CD4-positive, alpha-beta T cell treated with Interferon gamma for 1 hour (primary cell): ENCODE results near the gene FBXL16.
A peak's percentile ranks its signal among the peaks of the same experiment; 100 is the strongest.
"Not testable (repeated sequence)": the region's sequence is repeated elsewhere in the genome, so short reads cannot be mapped to it uniquely, and the experiment has no call there.

Source experiments
- DNase-seq: peaks from one replicate; pipeline ENCODE4 v3.0.0-alpha.2; 2020

FBXL16 gene

DNA sequence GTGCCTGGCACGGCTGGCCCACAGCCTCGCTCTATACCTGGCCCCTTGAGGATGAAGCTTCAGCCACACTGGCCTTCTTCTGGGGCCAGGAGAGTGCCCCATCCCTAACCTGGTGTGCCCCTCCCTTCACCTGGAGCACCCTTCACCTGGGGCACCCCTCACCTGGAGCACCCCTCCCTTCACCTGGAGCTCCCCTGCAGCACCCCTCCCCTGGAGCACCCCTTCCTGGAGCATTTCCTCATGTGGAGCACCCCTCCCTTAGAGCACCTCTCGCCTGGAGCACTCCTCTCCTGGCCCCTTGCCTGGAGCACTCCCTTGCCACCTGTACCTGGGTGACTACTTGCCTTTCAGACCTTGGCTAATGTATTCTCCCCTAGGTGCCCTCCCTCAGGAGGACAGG, 2.4 kb upstream of the FBXL16 start:
- DNase-seq, result no peak

DNA sequence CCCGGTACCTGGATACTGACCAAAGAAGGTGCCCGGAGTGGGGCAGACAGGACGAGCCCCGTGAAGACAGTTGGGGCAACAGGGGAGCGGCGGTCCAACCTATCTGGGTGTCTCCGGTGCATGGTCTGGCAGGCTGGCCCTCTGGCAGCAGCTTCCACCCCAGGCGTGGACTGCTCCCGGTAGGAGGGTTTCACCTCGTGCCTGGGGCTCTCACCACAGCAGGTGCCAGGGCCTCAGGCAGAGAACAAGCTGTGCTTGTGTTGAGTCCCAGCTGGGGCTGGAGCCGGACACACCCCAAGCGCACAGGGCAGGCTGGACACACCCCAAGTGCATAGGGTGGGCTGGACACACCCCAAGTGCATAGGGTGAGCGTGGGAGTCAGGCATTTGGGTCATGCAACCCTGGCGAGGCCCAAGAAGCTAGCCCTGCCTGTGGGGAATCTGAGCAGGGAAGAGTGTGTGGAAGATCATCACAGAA, 1.5 kb upstream of the FBXL16 start:
- DNase-seq, result no peak

DNA sequence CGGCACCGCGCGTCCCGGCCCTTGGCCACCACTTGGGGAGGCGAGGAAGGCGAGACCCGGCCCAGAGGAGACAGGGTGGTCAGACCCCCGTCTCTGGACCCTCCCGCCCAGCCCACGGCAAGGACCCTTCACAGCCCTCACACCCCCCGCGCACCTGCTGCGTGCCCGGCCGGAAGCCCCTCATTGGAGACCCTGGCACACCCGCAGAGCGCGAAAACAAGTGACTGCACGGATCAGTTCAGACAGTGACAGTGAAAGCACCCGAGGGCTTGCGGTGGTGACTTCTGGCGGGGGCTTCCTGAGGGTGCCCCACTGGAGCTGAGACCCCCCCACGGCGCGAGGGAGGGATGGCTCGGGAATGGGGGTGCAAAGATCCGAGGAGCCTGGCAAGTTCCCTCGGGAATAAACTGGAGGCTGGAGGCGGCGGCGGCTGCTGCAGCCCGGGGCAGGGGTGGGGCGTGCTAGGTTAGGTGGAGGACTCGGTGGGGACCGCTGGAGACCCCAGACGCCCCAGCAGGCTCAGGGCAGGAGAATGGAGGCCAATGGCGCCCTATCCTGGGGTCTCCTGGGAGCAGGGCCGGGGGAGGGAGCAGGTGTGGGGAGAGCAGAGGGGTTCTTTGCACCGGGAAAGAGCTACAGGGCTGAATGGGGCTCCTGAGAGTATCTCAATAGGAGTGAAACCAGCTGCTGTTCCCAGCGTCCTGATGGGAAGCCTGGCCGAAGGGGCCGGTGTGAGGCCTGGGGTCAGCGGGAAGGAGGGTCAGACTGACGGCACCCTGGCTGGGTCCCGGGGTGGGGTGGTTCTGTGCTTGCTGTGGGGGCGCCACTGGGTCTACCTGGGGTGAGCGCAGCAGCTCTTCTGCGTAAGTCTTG, 824 bp upstream of the FBXL16 start:
- DNase-seq, result no peak

DNA sequence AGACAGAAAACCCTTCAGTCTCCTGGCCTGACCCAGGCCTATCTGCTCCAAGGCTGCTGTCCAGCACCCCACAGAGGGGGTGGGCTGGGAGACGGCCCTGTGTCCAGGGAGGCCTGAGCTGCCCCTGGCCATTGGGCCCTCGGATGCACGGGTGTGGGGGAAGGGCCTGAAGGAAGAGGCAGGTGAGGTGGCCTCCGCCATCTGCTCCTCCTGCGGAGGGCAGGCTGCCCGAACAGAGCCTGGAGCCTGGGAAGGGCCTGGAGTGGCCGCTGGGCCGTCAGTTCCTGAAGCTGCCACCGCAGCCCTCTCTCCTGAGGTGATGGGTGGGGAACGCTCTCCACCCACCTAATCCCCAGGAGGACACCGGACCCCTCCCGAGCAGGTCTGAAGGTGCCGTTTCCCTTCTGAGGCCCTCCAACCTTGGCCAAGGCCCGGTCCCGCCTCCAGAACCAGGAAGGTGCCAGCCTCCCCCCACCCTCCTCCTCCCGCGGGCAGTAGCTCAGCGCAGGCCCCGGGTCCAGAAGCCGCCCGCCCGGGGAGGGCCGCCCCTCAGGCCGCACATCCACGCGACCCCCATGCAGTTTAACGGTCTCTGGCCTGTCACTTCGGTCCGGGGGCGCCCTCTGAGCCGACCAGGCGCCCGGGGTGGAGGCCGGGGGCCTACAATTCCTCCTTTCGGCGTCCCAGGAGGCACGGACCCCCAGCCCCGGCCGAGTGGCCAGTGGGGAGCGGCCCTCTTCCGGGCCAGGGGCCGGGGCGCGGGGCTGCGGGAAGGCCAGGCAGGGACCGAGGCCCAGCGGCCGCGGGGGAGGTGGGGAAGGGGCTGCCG, 835 bp downstream of the FBXL16 start:
- no peak for DNase-seq

DNA sequence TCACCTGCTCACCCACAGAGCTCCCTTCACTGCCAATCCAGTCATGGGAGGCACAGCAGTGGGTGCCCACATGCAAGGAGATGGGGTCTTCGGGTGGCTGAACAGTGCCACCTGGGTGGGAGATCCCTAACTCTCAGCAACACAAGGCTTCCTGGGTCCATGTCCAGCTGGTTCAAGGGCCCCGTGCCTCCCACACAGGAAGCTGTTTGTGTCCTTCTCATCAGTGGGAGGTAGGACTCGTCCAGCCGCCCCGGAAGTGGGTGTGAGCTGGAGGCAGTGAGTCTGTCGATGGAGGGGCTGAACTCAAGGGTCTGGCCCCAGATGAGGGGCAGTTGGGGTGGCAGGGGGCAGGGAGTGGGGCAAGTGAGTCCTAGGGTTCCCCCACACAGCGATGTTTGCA, 1.6 kb downstream of the FBXL16 start:
- no peak for DNase-seq

DNA sequence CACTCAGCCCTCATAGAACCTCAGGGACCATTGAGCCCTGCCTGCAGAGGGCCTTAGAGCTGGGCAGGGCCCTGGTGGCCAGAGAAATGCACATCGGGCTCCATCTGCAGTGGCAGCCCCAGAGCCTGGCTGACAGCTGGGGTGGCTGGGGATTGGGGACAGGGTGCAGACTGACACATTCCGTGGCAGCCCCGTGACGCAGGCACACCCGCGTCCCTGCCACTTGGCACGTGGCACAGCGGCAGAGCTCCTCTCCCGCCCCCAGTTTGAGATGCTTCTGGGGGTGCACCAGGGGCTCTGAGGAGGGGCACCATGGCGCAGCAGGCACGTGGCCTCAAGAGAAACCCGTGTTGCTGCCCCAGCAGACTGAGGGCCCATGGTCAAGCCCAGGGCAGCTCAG, 2.2 kb downstream of the FBXL16 start:
- no peak for DNase-seq

DNA sequence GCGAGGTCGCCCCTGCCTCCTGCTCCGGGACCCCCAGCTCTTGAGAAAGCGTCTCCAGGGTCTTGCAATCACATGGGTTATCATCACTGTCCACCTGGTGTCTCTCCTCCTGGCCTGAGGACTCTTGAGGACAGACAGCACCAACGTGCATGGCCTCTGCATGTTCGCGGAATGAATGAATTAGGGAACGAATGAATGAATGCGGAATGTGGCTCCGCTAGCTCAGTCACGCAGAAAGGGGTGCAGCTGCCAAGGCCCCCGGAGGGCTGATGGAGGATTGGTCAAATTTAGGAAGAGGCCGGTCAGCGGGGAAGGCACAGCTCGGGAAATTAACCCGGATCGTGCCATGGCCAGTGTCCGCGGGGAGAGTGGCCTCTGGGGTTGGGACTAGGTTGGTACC, 3.3 kb downstream of the FBXL16 start:
- DNase-seq, result no peak

DNA sequence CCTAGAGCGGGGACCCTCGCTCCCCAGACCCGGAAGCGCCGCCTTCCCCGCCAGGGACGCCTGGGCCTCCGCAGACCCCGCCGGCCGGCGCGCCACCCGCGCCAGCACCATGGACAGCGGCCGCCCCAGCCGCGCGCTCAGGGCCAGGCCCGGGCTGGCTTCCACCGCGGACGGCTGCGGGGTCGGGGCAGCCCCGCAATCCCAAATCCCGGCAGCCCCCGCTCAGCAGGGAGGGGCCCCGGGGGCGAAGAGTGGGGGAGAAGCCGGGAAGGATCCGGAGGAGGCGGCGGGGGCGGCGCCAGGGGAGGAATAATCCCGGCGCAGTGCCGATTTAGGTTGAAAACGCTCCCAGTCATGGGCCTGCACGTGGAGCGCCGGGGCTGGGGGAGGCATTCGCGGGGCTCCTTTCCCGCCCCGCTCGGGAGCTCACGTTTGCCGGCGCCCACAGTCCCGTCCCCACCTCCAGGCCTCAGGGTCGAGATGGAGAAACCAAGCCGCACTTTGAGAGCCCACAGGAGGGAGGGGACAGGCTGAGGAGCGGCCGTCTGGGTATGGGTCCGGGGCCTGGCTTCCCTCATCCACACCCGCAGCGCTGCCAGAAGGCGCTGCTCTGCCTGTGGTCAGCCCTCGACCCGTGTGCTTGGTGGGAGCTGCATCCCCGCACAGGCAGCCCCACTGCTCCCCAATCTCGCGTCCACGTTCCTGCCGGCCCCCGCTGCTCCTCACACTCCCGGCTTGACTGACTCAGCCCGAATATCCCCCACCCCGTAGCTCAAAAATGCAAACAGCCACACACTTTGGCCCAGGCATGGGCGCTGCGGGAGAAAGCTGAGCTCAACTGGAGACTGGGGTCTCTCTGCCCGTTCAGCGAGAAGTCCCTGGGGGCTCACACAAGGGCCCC, 4.7 kb downstream of the FBXL16 start:
- DNase-seq, result peak; percentile 12

DNA sequence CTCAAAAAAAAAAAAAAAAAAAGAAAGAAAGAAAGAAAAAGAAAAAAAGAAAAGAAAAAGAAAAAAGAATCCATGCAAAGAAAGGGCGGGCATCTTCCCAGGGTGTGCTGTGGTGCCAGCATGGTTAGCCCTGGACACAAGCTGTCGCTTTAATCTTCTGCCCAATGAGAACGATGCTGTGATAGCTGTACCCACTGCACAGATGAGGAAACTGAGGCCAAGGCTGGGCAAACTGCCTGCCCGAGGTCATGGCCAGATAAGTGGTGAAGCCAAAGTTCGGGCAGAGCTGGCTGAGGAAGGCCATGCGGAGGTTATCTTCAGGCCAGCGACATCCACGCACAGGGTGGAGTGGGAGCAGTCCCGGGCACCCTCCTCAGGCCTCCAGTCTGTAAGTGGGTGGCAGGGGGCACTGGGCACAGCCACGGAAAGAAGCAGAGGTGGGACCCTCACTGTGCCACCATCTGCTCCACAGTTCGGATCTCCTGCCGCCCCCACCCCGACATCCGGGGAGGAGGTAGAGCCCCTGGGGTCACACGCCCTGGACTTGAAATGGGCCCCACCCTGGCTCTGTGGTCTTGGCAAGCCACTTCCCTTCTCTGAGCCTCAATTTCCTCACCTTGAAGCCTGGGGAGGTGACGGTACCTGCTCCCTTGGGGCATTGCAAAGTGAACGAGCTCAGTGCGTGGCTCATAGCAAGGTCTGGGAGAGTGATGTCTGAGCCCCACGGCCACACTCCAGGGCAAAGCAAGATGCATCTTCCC, 6.5 kb downstream of the FBXL16 start:
- DNase-seq, result no peak

DNA sequence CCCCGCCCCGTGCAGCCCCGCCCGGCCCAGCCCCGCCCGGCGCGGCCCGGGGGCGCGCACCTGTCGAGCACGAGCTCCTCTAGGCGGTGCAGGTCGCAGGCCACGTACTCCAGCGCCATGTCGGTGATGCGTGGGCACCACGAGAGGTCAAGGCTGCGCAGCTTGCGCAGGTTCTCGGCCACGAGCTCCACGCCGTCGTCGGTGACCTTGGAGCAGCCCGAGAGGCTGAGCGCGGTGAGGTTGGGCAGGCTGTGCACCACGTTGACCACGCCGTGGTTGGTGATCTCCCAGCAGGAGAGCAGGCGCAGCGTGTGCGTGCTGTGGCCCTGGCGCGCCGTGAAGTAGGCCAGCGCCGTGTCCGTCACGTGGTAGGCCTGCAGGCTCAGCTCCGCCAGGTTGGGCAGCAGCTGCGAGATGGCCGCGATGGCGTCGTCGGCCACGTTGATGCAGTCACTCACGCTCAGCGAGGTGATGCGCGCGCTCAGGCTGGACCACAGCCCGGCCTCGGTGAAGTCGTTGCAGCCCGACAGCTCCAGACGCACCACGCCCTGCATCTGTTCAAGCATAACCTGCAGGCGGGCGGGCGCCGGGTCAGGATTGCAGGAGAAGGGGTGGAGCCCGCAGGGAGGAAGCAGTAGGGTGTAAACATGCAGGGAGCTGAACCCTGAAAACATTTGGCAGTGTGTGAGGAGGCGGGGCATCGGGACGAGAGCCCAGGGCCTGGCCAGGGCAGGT, 10.1 kb downstream of the FBXL16 start:
- peak; percentile 50 for DNase-seq

DNA sequence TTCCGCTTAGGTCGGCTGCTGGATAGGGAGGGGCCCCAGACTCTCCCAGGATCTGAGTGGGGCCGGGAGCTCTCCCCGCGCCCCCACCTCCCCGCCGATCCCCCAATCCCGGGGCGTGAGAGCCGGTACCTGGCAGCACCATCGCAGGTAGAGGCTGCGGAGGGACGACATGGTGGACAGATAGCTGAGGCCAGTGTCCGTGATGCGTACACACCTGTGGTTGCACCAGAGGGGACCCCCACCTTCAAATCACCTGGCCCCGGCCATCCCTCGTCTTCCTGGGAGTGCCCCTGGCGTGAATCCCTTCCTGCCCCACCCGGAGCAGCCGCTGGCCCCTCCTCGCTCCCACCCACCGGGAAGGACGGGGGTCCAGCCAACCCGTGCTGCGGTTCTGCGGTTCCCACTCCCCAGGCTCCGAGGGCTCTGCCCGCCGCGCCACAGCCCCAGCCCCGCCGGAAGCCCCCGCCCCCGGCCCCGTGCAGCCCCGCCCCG, 10.7 kb downstream of the FBXL16 start:
- DNase-seq, result no peak

DNA sequence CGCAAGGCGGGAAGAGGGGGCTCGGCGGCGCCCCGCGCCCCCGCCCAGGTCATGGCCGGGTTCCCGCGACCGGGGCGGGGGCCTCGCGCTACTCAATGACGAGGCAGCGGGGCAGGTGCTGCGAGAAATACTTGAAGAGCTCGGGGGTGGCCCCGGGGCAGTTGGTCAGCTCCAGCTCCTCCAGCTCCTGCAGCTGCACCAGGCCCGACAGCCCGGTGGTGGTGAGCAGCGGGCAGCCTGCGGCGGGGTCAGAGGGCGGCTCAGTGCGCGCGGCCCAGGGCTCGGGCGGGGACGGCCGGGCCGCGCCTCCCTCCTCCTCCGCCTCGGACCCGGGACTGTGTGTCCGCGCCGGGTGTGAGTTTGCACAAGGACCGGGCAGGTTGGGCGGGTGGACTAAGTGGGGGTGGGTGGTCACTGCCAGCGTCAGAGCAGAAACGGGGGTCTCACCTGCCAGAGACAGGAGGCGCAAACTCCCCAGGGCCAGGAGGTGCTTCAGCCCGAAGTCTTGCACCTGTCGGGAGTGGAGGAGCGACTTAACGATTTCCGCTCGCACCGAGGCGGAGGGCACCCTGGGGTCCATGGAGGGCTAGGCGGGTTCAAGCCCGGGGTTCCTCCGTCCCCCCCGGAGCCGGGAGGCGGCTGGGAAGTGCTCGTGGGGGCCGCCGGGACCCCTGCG, 11.3 kb downstream of the FBXL16 start:
- DNase-seq, result no peak

DNA sequence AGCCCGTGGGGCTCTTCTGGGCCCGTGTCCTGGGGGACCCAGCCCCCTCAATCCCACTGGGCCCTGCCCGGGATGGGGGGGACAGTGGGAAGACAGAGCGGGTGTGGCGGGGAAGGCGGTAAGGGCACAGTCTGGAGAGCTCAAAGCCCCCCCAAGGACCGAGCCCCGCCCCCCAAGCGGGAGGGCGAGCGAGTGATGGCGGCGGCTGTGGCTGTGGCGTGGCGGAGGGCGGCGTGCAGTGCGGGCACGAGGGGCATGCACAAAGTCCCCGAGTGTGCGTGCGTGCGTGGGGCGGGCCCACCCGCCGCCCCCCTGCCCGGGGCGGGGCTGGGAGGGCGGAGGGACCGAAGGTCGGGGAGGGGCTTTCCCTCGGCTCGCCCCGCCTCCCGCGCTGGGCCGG, 11.8 kb downstream of the FBXL16 start:
- DNase-seq, result peak; percentile 31

DNA sequence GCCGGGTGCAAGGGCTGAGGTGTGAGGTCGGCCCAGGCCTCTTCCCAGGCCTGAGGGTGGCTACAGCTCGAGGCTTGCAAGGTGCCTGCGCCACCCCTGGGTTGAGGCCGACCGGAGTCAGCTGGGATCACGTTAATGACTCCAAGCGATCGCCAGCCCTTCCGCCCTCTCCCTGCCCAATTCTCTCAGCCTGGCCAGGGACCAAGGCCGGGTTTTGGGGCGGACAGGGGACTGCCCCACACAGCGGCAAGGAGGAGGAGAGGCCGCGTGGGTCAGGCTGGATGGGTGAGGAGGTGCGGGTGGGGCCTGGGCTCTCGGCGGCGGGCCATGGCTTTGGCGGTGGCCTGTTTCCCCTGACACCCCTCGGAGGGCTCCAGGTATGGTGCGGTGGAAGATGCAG, 12.2 kb downstream of the FBXL16 start:
- DNase-seq, result no peak

DNA sequence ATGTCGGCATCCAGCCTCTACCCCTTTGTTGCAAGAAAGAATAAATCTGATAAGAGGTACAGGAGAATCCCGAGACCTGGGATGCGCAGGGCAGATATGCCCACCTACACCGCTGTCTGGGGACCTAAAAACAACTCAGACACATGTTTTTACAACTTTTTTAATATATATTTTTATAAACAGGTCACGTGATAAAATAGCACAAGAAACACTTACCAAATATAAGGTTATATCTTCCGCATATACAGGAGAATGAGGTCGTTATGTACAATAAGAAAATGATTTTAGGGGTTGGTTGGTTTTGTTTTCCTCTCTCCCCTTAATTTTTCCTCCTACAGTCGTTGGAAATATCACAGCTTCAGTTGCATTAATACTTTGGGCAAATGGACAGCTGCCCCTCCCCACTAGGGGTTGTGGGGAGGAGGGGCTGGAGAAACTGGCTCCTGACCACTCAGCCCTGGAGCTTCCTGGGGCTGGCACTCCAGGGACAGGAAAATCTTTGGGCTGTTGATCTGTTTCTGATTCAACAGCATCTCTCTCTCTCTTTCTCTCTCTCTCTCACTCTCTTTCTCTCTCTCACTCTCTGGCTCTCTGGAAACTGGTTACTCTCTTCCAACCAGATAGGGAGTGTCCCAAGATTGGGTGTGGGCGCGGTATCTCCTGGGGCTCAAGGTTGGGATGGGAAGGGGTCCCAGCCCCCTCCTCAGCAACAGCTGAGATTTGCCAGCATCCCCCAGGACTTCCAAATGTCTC, 13.1 kb downstream of the FBXL16 start:
- DNase-seq, result no peak

DNA sequence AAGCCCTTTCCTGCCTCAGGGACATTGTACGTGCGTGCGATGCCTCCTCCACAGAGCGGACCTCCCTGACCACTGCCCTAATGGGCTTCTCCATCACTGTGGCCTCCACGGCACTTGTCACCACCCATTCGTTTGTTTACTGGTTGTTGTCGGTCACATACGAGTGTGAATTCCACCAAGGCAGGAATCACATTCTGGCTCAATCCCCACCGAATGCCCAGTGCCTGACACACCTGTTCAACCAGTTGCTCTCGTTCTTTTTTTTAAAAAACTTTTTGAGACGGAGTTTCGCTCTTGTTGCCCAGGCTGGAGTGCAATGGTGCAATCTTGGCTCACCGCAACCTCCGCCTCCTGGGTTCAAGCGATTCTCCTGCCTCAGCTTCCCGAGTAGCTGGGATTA, 14.4 kb downstream of the FBXL16 start:
- DNase-seq, result not testable (repeated sequence)

DNA sequence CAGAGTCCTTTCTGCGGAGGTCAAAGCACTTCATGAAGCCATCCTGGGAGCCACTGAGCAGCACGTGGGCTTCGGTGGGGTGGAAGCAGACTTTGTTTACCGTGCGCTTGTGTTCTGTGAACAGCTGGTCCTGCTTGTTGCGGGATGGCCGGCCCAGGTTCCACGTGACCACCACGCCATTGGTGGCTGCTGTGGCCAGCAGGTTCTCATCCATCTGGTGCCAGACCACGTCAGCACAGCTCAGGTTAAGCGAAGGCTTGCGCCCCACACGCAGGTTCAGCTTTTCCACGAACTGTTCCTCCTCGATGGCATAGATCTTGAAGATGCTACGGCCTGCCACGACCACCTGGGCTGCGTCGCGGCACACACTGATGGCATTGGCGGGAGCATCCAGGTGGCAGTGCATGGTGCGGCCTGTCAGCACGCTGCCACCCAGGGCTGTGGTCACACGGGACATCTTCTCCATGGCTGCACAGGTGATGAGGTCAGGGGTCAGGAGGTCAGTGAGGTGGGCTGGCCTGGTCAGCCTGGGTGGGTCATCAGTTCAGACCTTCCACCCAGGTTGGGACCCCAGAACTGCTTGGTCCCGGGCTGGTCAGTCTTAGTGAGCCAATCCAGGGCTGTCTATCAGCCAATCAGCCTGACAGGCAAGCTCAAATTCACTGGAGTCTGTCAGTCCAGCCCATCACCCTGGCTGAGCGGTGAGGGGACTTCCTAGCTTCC, 16.3 kb downstream of the FBXL16 start:
- no peak for DNase-seq

DNA sequence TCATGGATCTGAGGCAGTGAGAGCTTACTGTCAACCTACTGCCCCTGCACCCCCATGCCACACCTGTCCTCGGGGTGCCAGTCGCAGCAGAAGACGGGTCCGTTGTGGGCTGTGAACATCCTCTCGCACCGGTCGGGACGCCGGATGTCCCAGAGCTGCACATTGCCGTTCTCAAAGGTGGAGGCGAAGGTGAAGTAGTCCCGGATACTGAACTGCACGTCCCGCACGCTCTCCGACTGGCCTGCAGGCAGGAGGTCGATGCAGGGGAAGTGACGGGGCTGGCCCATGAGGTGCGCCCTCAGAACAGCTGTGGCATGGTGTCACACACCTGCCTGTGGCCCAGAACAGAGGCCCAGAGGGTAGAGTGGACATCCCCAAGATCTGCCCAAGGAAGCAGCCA, 18.1 kb downstream of the FBXL16 start:
- DNase-seq, result no peak
